IPS-15b (cell line): ENCODE results near the gene POMGNT1.

Experiments used
- H3K27me3 ChIP-seq: one replicate; pipeline ENCODE4 v1.6.1; 2013; ENCODE audit warnings: low read length; ENCODE audit not compliant: control insufficient read depth, insufficient read depth
- H3K36me3 ChIP-seq: one replicate; pipeline ENCODE4 v1.6.1; 2013; ENCODE audit warnings: low read length; ENCODE audit not compliant: control insufficient read depth, insufficient read depth
- H3K4me1 ChIP-seq: one replicate; pipeline ENCODE4 v1.6.1; 2013; ENCODE audit warnings: mild to moderate bottlenecking, low read length; ENCODE audit not compliant: control insufficient read depth, insufficient read depth
- H3K4me3 ChIP-seq: one replicate; pipeline ENCODE4 v1.5.1; 2013; ENCODE audit warnings: low read depth, low read length
- H3K9ac ChIP-seq: one replicate; pipeline ENCODE4 v1.6.1; 2013; ENCODE audit warnings: low read depth, mild to moderate bottlenecking, low read length
- H3K9me3 ChIP-seq: one replicate; pipeline ENCODE4 v1.6.1; 2013; ENCODE audit warnings: mild to moderate bottlenecking, low read length; ENCODE audit not compliant: control insufficient read depth, insufficient read depth

POMGNT1 gene

DNA sequence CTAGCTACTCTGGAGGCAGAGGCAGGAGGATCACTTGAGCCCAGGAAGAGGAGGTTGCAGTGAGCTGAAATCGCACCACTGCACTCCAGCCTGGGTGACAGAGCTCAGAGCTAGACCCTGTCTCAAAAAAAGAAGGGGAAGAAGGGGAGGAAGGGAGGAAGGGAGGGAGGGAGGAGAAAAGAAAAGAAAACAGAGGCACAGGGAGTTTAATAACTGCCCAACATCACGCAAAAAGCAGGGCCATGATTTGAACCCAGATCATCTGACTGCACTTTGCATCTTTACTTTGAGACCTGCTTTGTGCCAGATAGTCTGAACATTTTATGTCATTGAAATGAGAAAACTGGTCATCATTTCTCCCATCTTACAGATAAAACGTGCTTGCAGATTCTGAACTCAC lies 6.9 kb upstream of the POMGNT1 start:
- H3K9ac ChIP-seq = no peak overlapping the region
- no peak overlapping the region for H3K4me3 ChIP-seq

GRCh38 chr1:46204406-46204742 lies 6.1 kb upstream of the POMGNT1 start:
- Histone ChIP-seq H3K9ac (no peak overlapping the region), H3K4me1 (peaks cover 3% of the 10 kb centered on the region), H3K4me3 (peak overlapping the region; percentile 85), H3K27me3 (no peaks in the 10 kb centered on the region), H3K9me3 (no peaks in the 10 kb centered on the region), H3K36me3 (no peaks in the 10 kb centered on the region)

More for the DNA sequence above, 6.9 kb upstream of the POMGNT1 start:
- no peaks in the 10 kb centered on the region for H3K27me3 ChIP-seq
- peaks cover 2% of the 10 kb centered on the region for H3K4me1 ChIP-seq
- no peaks in the 10 kb centered on the region for H3K9me3 ChIP-seq
- H3K36me3 ChIP-seq = no peaks in the 10 kb centered on the region

DNA sequence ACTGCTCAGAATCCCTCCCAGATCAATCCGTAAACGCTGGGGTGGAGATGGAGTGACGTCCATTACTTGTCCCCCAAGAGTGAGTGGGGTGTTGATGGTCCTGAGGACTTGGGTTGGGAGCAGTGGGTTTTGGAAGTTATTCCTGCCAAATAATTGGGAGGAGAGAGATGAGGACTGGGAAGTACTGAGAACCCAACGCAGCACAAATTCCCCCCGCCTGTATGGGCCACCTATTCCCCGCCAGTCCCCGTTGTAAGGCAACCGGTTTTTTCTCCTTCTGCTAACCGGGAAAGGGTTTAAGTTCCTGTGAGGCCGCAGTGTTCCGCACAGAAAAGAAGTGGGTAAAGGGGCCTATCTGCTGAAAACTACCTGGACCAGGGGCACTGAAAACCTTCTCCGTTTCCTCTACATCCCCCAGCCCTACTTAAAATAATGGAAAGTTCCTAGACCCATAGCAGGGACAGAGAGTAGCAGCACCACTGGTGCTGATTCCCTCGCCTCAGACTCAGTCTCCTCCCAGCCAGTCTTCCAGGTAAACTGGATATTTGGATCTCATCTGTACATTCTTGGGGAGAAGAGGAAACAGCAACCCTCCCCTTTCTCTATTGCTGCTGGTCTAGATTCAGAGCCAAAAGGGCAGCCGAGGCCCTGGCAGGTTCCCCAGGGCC lies 5.6 kb upstream of the POMGNT1 start:
- H3K9me3 ChIP-seq = no peaks in the 10 kb centered on the region
- H3K4me1 ChIP-seq = peaks cover 7% of the 10 kb centered on the region
- peak overlapping the region; percentile 74 for H3K9ac ChIP-seq
- H3K4me3 ChIP-seq = peak overlapping the region; percentile 85
- H3K36me3 ChIP-seq = no peaks in the 10 kb centered on the region
- no peaks in the 10 kb centered on the region for H3K27me3 ChIP-seq

DNA sequence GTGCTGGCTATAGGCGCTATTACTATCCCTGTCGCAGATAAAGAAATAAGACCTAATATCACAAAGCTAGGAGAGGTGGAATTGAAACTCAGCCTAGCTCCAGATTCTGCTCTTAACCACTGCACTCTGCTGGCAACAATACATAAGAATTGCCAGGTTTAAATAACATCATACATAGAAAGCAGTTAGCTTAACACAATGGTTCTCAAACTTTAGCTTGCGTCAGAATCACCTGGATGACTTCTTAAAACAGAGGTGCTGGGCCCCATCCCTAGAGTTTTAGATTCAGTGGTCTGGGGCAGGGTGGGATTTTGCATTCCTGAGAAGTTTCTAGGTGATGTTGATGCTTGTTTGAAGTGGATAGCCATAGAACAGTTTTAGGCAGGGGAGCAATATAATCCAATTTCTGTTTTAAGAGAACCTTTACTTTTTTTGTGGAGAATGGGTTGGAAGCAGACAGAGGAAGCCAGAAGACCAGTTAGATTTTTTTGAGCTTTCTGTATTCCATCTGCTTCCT lies 1.1 kb upstream of the POMGNT1 start:
- H3K4me1 ChIP-seq = peaks cover 7% of the 10 kb centered on the region
- H3K4me3 ChIP-seq = no peak overlapping the region
- H3K9ac ChIP-seq = no peak overlapping the region

GRCh38 chr1:46197560-46197963 lies 672 bp downstream of the POMGNT1 start:
- H3K27me3 ChIP-seq = no peaks in the 10 kb centered on the region
- peaks cover 4% of the 10 kb centered on the region for H3K4me1 ChIP-seq
- peak overlapping the region; percentile 74 for H3K9ac ChIP-seq
- H3K9me3 ChIP-seq = no peaks in the 10 kb centered on the region
- H3K36me3 ChIP-seq = peaks cover 11% of the 10 kb centered on the region
- peak overlapping the region; percentile 86 for H3K4me3 ChIP-seq

More for the DNA sequence above, 1.1 kb upstream of the POMGNT1 start:
- Histone ChIP-seq H3K27me3 (no peaks in the 10 kb centered on the region), H3K36me3 (peaks cover 6% of the 10 kb centered on the region), H3K9me3 (no peaks in the 10 kb centered on the region)

GRCh38 chr1:46196609-46197008 lies 1.6 kb downstream of the POMGNT1 start:
- Histone ChIP-seq H3K4me1 (peaks cover 4% of the 10 kb centered on the region), H3K27me3 (no peaks in the 10 kb centered on the region), H3K9me3 (no peaks in the 10 kb centered on the region), H3K4me3 (no peak overlapping the region), H3K36me3 (peaks cover 14% of the 10 kb centered on the region), H3K9ac (no peak overlapping the region)

- H3K36me3 ChIP-seq = peaks cover 14% of the 10 kb centered on the region
Observed at GRCh38 chr1:46194641-46195193, 3.5 kb downstream of the POMGNT1 start.

GRCh38 chr1:46193984-46194570 lies 4.2 kb downstream of the POMGNT1 start:
- Histone ChIP-seq H3K9ac (no peak overlapping the region), H3K4me3 (no peak overlapping the region), H3K27me3 (no peaks in the 10 kb centered on the region), H3K9me3 (no peaks in the 10 kb centered on the region), H3K4me1 (peaks cover under 1% of the 10 kb centered on the region), H3K36me3 (peaks cover 14% of the 10 kb centered on the region)

More at GRCh38 chr1:46194641-46195193, 3.5 kb downstream of the POMGNT1 start:
- no peaks in the 10 kb centered on the region for H3K9me3 ChIP-seq
- H3K9ac ChIP-seq = no peak overlapping the region
- H3K4me1 ChIP-seq = peaks cover 4% of the 10 kb centered on the region
- no peaks in the 10 kb centered on the region for H3K27me3 ChIP-seq
- no peak overlapping the region for H3K4me3 ChIP-seq

- Histone ChIP-seq H3K4me1 (no peaks in the 10 kb centered on the region), H3K36me3 (peaks cover 14% of the 10 kb centered on the region), H3K27me3 (no peaks in the 10 kb centered on the region), H3K9ac (no peak overlapping the region), H3K9me3 (no peaks in the 10 kb centered on the region), H3K4me3 (no peak overlapping the region)
Observed at GRCh38 chr1:46193285-46193684, 4.9 kb downstream of the POMGNT1 start.

- H3K9ac ChIP-seq = no peak overlapping the region
- no peaks in the 10 kb centered on the region for H3K27me3 ChIP-seq
- no peaks in the 10 kb centered on the region for H3K4me1 ChIP-seq
- no peaks in the 10 kb centered on the region for H3K9me3 ChIP-seq
- peaks cover 17% of the 10 kb centered on the region for H3K36me3 ChIP-seq
- no peak overlapping the region for H3K4me3 ChIP-seq
Observed at GRCh38 chr1:46192171-46192570, 6.1 kb downstream of the POMGNT1 start.

- no peaks in the 10 kb centered on the region for H3K9me3 ChIP-seq
- H3K4me1 ChIP-seq = no peaks in the 10 kb centered on the region
- no peak overlapping the region for H3K4me3 ChIP-seq
- H3K9ac ChIP-seq = no peak overlapping the region
- peaks cover 17% of the 10 kb centered on the region for H3K36me3 ChIP-seq
- H3K27me3 ChIP-seq = no peaks in the 10 kb centered on the region
Observed at GRCh38 chr1:46191033-46191701, 7.1 kb downstream of the POMGNT1 start.
